K562 (cell line): ENCODE measurements around the gene PI4KA. TPM values are rescaled to one million over a fixed set of nuclear protein-coding genes. Genes with fewer than 3 reads are reported as not detected.
A peak's percentile ranks its signal among the peaks of the same experiment; 100 is the strongest.

Experiments used
- BRCA1 ChIP-seq, 2 experiments: fragments of 450-650 bp in 1 of 2; sonication (generic) in 1 of 2; formaldehyde crosslinking in 1 of 2; IDR thresholded peaks; 2 replicates each; pipeline versions ENCODE4 v1.5.0 to v1.6.1; 2017 to 2020; ENCODE audit warnings: mild to moderate bottlenecking in 1 of 2, missing genetic modification reagents in 1 of 2
- CXXC5 ChIP-seq: fragments of 250-450 bp; sonication (Bioruptor Pico); IDR thresholded peaks from 2 replicates; pipeline ENCODE4 v1.8.0; 2022; ENCODE audit warnings: inconsistent platforms, mild to moderate bottlenecking, moderate library complexity
- FOXA3 ChIP-seq, 2 experiments: fragments of 450-650 bp in 1 of 2; sonication (generic) in 1 of 2; formaldehyde crosslinking; IDR thresholded peaks in 1 of 2; conservative IDR thresholded peaks in 1 of 2; 2 replicates each; pipeline versions ENCODE4 v1.4.0 to v1.8.0; 2020 to 2022; ENCODE audit warnings: mild to moderate bottlenecking in 2 of 2, missing genetic modification reagents in 1 of 2
- GABPB1 ChIP-seq: sonication (generic); formaldehyde crosslinking; IDR thresholded peaks from 2 replicates; pipeline ENCODE4 v1.8.0; 2022; ENCODE audit warnings: mild to moderate bottlenecking, missing genetic modification reagents
- HNRNPLL ChIP-seq: fragments of 200-400 bp; formaldehyde crosslinking; IDR thresholded peaks from 2 replicates; pipeline ENCODE4 v1.6.1; 2017; ENCODE audit warnings: low read length, low read depth, mild to moderate bottlenecking; ENCODE audit not compliant: poor library complexity, severe bottlenecking
- KLF13 ChIP-seq: fragments of 450-650 bp; IDR thresholded peaks from 2 replicates; pipeline ENCODE4 v1.6.1; 2016; ENCODE audit warnings: missing genetic modification characterization, low read depth, mild to moderate bottlenecking, missing compliant biosample characterization, moderate library complexity, borderline replicate concordance
- KLF6 ChIP-seq: fragments of 250-450 bp; sonication (Bioruptor Pico); IDR thresholded peaks from 2 replicates; pipeline ENCODE4 v1.4.0; 2020; ENCODE audit warnings: mild to moderate bottlenecking, moderate library complexity, borderline replicate concordance
- MYBL2 ChIP-seq, 2 experiments: fragments of 450-650 bp in 1 of 2; sonication (generic) in 1 of 2; formaldehyde crosslinking in 1 of 2; IDR thresholded peaks; 2 replicates each; pipeline versions ENCODE4 v1.6.1 to v1.8.1; 2017 to 2022; ENCODE audit warnings: borderline replicate concordance in 1 of 2, inconsistent platforms in 1 of 2, low read depth in 1 of 2, mild to moderate bottlenecking in 1 of 2, missing genetic modification reagents in 1 of 2, moderate library complexity in 1 of 2
- SMARCA4 ChIP-seq: fragments of 450-650 bp; IDR thresholded peaks from 2 replicates; pipeline ENCODE4 v1.6.1; 2016
- SRSF3 ChIP-seq: fragments of 200-400 bp; formaldehyde crosslinking; IDR thresholded peaks from 2 replicates; pipeline ENCODE4 v1.6.1; 2016; ENCODE audit warnings: mild to moderate bottlenecking, low read length, moderate library complexity; ENCODE audit not compliant: insufficient read depth
- TAL1 ChIP-seq: fragments of 450-650 bp; IDR thresholded peaks from 2 replicates; pipeline ENCODE4 v1.6.1; 2016; ENCODE audit warnings: mild to moderate bottlenecking
- TCF7 ChIP-seq: sonication (generic); IDR thresholded peaks from 2 replicates; pipeline ENCODE4 v1.6.1; 2016; ENCODE audit warnings: antibody characterized with exemption, borderline replicate concordance
- XRCC4 ChIP-seq: IDR thresholded peaks from one replicate; pipeline ENCODE4 v1.6.1; 2011; ENCODE audit not compliant: insufficient read depth, insufficient read length; ENCODE audit errors: extremely low read depth
- ZNF124 ChIP-seq: sonication (generic); formaldehyde crosslinking; IDR thresholded peaks from 2 replicates; pipeline ENCODE4 v1.8.1; 2022; ENCODE audit warnings: missing genetic modification reagents
- ZNF224 ChIP-seq: sonication (generic); formaldehyde crosslinking; IDR thresholded peaks from 2 replicates; pipeline ENCODE4 v1.8.0; 2022; ENCODE audit warnings: mild to moderate bottlenecking, missing genetic modification reagents
- ZNF644 ChIP-seq: fragments of 200-800 bp; sonication (Bioruptor generic); IDR thresholded peaks from 2 replicates; pipeline ENCODE4 v1.6.1; 2016; ENCODE audit warnings: low read depth, missing genetic modification characterization, missing compliant biosample characterization
- polyA plus RNA-seq, 8 experiments: library from polyadenylated mRNA; depleted of rRNA in 4 of 8; stranded (reverse) in 5 of 8; unstranded in 3 of 8; fragments of >200 nt; fragmentation: Nextera tagmentation in 2 of 8; fragmentation: Illumina TruSeq in 1 of 8; extraction: Ambion mirVana in 2 of 8; extraction: Trizol in 1 of 8; gene quantifications; 2 replicates each; pipeline versions ENCODE4 v1.2.1 to v1.2.3, GENCODE V29; 2011 to 2014; ENCODE audit warnings: inconsistent platforms in 1 of 8, missing spikeins in 1 of 8
- total RNA-seq, 7 experiments: library from RNA; depleted of rRNA in 6 of 7; stranded (reverse); fragments of >200 nt in 6 of 7; fragmentation: Illumina TruSeq in 2 of 7; extraction: Trizol in 2 of 7; gene quantifications; 2 replicates each; pipeline versions ENCODE4 v1.2.1 to v1.2.3, GENCODE V29; 2011 to 2021; ENCODE audit warnings: low replicate concordance in 1 of 7
- TF ChIP-seq, protein P1 (sequence below): fragments of 200-400 bp; formaldehyde crosslinking; IDR thresholded peaks from 2 replicates; pipeline ENCODE4 v1.6.1; 2017; ENCODE audit warnings: mild to moderate bottlenecking, low read depth, low read length, moderate library complexity
- TF ChIP-seq, protein P2 (sequence below): sonication (generic); formaldehyde crosslinking; IDR thresholded peaks from 2 replicates; pipeline ENCODE4 v1.8.1; 2023; ENCODE audit warnings: mild to moderate bottlenecking, missing genetic modification reagents, moderate library complexity
- TF ChIP-seq, protein P3 (sequence below): fragments of 450-650 bp; IDR thresholded peaks from one replicate; pipeline ENCODE4 v1.6.1; 2018; ENCODE audit warnings: mild to moderate bottlenecking, moderate library complexity; ENCODE audit not compliant: partially characterized antibody
- TF ChIP-seq, protein P4 (sequence below): sonication (generic); formaldehyde crosslinking; IDR thresholded peaks from 2 replicates; pipeline ENCODE4 v1.8.0; 2022; ENCODE audit warnings: missing genetic modification reagents, mild to moderate bottlenecking, borderline replicate concordance

PI4KA gene
- total and polyA plus RNA-seq, 9 of the 15 experiments (the other 6 are each of a cell fraction or from before 2014, with no cell fraction given): 7.3 to 187 (median 84.7) TPM

DNA sequence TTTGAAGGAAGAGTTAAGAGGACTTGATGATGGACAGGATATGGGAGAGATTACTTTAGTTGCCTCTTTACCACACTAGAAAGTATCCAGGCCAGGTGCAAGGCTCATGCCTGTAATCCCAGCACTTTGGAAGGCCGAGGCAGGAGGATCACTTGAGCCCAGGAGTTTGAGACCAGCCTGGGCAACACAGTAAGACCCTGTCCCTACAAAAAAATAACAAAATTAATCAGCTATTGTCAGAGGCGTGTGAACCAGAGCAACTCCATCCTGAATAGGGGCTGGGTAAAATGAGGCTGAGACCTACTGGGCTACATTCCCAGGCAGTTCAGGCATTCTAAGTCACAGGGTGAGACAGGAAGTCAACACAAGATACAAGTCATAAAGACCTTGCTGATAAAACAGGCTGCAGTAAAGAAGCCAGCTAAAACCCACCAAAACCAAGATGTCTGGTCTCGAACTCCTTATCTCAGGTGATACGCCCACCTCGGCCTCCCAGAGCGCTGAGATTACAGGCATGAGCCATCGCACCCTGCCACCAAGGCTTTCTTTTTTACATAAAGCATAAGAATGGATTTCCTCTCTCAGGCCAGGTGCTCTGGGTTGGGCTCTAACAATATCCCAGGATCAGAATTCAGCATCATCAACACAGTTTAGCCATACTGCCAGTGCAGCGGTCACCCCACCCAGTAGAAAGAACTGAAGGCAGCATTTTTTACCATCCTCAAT is 17.8 kb downstream of the PI4KA start (continued):
- TF ChIP-seq TCF7 (no peak), BRCA1 (IDR thresholded peaks at IDR 0.05) (no peak), BRCA1 (CRISPR knock-in tag; IDR thresholded peaks at IDR 0.05) (peak; percentile 16; the same call in 1 of the 2 replicates), ZNF124 (CRISPR knock-in tag) (no peak), MYBL2 (IDR thresholded peaks at IDR 0.05; ENCODE audit: low read depth) (no peak), MYBL2 (CRISPR knock-in tag; IDR thresholded peaks at IDR 0.05; ENCODE audit: borderline replicate concordance) (no peak), KLF6 (no peak), ZNF644 (tag) (no peak), GABPB1 (peak; percentile 67; the same call in 1 of the 2 replicates), CXXC5 (CRISPR knock-in tag) (peak; percentile 73), TAL1 (no peak), FOXA3 (CRISPR knock-in tag; conservative IDR thresholded peaks at IDR 0.05 in 1 of 2, IDR thresholded peaks at IDR 0.05 in 1 of 2) (peak; percentile 18 to 80; a peak in 2 of 4 replicates), HNRNPLL (no peak), XRCC4 (no peak), SRSF3 (no peak), ZNF224 (CRISPR knock-in tag) (no peak), KLF13 (tag) (peak; percentile 85; the same call in 1 of the 2 replicates), SMARCA4 (peak; percentile 76)
- TF ChIP-seq, protein P1, sequence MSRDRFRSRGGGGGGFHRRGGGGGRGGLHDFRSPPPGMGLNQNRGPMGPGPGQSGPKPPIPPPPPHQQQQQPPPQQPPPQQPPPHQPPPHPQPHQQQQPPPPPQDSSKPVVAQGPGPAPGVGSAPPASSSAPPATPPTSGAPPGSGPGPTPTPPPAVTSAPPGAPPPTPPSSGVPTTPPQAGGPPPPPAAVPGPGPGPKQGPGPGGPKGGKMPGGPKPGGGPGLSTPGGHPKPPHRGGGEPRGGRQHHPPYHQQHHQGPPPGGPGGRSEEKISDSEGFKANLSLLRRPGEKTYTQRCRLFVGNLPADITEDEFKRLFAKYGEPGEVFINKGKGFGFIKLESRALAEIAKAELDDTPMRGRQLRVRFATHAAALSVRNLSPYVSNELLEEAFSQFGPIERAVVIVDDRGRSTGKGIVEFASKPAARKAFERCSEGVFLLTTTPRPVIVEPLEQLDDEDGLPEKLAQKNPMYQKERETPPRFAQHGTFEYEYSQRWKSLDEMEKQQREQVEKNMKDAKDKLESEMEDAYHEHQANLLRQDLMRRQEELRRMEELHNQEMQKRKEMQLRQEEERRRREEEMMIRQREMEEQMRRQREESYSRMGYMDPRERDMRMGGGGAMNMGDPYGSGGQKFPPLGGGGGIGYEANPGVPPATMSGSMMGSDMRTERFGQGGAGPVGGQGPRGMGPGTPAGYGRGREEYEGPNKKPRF: no peak
- TF ChIP-seq, protein P2, sequence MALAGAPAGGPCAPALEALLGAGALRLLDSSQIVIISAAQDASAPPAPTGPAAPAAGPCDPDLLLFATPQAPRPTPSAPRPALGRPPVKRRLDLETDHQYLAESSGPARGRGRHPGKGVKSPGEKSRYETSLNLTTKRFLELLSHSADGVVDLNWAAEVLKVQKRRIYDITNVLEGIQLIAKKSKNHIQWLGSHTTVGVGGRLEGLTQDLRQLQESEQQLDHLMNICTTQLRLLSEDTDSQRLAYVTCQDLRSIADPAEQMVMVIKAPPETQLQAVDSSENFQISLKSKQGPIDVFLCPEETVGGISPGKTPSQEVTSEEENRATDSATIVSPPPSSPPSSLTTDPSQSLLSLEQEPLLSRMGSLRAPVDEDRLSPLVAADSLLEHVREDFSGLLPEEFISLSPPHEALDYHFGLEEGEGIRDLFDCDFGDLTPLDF (CRISPR knock-in tag): no peak
- TF ChIP-seq, protein P3, sequence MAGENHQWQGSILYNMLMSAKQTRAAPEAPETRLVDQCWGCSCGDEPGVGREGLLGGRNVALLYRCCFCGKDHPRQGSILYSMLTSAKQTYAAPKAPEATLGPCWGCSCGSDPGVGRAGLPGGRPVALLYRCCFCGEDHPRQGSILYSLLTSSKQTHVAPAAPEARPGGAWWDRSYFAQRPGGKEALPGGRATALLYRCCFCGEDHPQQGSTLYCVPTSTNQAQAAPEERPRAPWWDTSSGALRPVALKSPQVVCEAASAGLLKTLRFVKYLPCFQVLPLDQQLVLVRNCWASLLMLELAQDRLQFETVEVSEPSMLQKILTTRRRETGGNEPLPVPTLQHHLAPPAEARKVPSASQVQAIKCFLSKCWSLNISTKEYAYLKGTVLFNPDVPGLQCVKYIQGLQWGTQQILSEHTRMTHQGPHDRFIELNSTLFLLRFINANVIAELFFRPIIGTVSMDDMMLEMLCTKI: no peak
- TF ChIP-seq, protein P4, sequence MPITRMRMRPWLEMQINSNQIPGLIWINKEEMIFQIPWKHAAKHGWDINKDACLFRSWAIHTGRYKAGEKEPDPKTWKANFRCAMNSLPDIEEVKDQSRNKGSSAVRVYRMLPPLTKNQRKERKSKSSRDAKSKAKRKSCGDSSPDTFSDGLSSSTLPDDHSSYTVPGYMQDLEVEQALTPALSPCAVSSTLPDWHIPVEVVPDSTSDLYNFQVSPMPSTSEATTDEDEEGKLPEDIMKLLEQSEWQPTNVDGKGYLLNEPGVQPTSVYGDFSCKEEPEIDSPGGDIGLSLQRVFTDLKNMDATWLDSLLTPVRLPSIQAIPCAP (CRISPR knock-in tag): no peak
